T-helper 1 cell (primary cell): ENCODE measurements around the gene CIDEC.

ENCODE experiments used
- DNase-seq, 5 donors: peaks; one replicate each; pipeline ENCODE4 v3.0.0-alpha.2; 2012 to 2020

CIDEC gene

GRCh38 chr3:9841015-9841414, 39.0 kb downstream of the CIDEC start:
- no peak for DNase-seq

GRCh38 chr3:9838856-9839255, 41.2 kb downstream of the CIDEC start:
- DNase-seq = no peak

- no peak for DNase-seq
These were observed 42.1 kb downstream of the CIDEC start for GRCh38 chr3:9837701-9838582.

- no peak for DNase-seq
These were observed 45.3 kb downstream of the CIDEC start for GRCh38 chr3:9834520-9835380.

GRCh38 chr3:9833078-9833477, 47.0 kb downstream of the CIDEC start:
- no peak for DNase-seq

- DNase-seq = no peak
These were observed 48.8 kb downstream of the CIDEC start for GRCh38 chr3:9831253-9831652.

GRCh38 chr3:9828801-9829755, 51.0 kb downstream of the CIDEC start:
- DNase-seq = no peak

GRCh38 chr3:9826815-9827573, 53.1 kb downstream of the CIDEC start:
- DNase-seq = peak in 1 of 5 donors; percentile 46

- DNase-seq = no peak
These were observed 54.5 kb downstream of the CIDEC start for GRCh38 chr3:9825451-9826040.

- DNase-seq = no peak
These were observed 59.1 kb downstream of the CIDEC start for GRCh38 chr3:9820946-9821345.

- DNase-seq = no peak
These were observed 59.5 kb downstream of the CIDEC start for GRCh38 chr3:9820543-9820942.

GRCh38 chr3:9818666-9819335, 61.3 kb downstream of the CIDEC start:
- DNase-seq = no peak

- no peak for DNase-seq
These were observed 62.6 kb downstream of the CIDEC start for GRCh38 chr3:9817436-9817835.
